ENCODE data around the gene UBE2I.

The UBE2I gene

GRCh38 chr16:1279945-1280589, 29.4 kb upstream of the UBE2I start:
- no peaks in the 10 kb centered on the region for H3K36me3 ChIP-seq (ENCODE audit: insufficient read depth, low read length)
- H3K4me3 ChIP-seq (ENCODE audit: low read length, poor library complexity, severe bottlenecking): no peak overlapping the region
- H3K79me2 ChIP-seq (ENCODE audit: insufficient read depth, low read length): no peaks in the 10 kb centered on the region
- H3K9me2 ChIP-seq (replicated peaks; ENCODE audit: low read depth, low read length): no peaks in the 10 kb centered on the region
- no peak overlapping the region for H3K9ac ChIP-seq (ENCODE audit: low read depth, low read length, poor library complexity, severe bottlenecking)
- H3K4me2 ChIP-seq (ENCODE audit: low read depth, low read length, poor library complexity, severe bottlenecking): no peak overlapping the region
- no peaks in the 10 kb centered on the region for H3K4me1 ChIP-seq (ENCODE audit: insufficient read depth, low read length, poor library complexity, severe bottlenecking)
- no peaks in the 10 kb centered on the region for H4K20me1 ChIP-seq (ENCODE audit: insufficient read depth, low read length, poor library complexity, severe bottlenecking)
- no peaks in the 10 kb centered on the region for H3K27me3 ChIP-seq (ENCODE audit: insufficient read depth, low read length, poor library complexity, severe bottlenecking)
- H3K9me3 ChIP-seq (ENCODE audit: insufficient read depth, low read depth, low read length): no peaks in the 10 kb centered on the region
- no peak overlapping the region for H2AFZ ChIP-seq (ENCODE audit: low read length)
- no peaks in the 10 kb centered on the region for H3F3A ChIP-seq (ENCODE audit: low read depth)
- TF ChIP-seq CTCF (conservative IDR thresholded peaks at IDR 0.05; ENCODE audit: low read length) (no peak), EZH2phosphoT487 (IDR thresholded peaks at IDR 0.05; ENCODE audit: borderline replicate concordance) (no peak)

GRCh38 chr16:1280783-1281182, 28.7 kb upstream of the UBE2I start:
- TF ChIP-seq EZH2phosphoT487 (IDR thresholded peaks at IDR 0.05; ENCODE audit: borderline replicate concordance) (no peak), CTCF (conservative IDR thresholded peaks at IDR 0.05; ENCODE audit: low read length) (no peak)
- Histone ChIP-seq H3F3A (ENCODE audit: low read depth) (no peaks in the 10 kb centered on the region), H3K79me2 (ENCODE audit: insufficient read depth, low read length) (no peaks in the 10 kb centered on the region), H3K27me3 (ENCODE audit: insufficient read depth, low read length, poor library complexity, severe bottlenecking) (no peaks in the 10 kb centered on the region), H3K4me3 (ENCODE audit: low read length, poor library complexity, severe bottlenecking) (no peak overlapping the region), H3K9me2 (replicated peaks; ENCODE audit: low read depth, low read length) (no peaks in the 10 kb centered on the region), H4K20me1 (ENCODE audit: insufficient read depth, low read length, poor library complexity, severe bottlenecking) (no peaks in the 10 kb centered on the region), H3K36me3 (ENCODE audit: insufficient read depth, low read length) (no peaks in the 10 kb centered on the region), H3K4me2 (ENCODE audit: low read depth, low read length, poor library complexity, severe bottlenecking) (no peak overlapping the region), H3K9me3 (ENCODE audit: insufficient read depth, low read depth, low read length) (no peaks in the 10 kb centered on the region), H3K4me1 (ENCODE audit: insufficient read depth, low read length, poor library complexity, severe bottlenecking) (no peaks in the 10 kb centered on the region), H2AFZ (ENCODE audit: low read length) (no peak overlapping the region), H3K9ac (ENCODE audit: low read depth, low read length, poor library complexity, severe bottlenecking) (no peak overlapping the region)

- no peak for TF ChIP-seq CTCF (conservative IDR thresholded peaks at IDR 0.05; ENCODE audit: low read length)
- no peak for TF ChIP-seq EZH2phosphoT487 (IDR thresholded peaks at IDR 0.05; ENCODE audit: borderline replicate concordance)
- Histone ChIP-seq H3K9me3 (ENCODE audit: insufficient read depth, low read depth, low read length) (no peaks in the 10 kb centered on the region), H3K4me3 (ENCODE audit: low read length, poor library complexity, severe bottlenecking) (no peak overlapping the region), H3K79me2 (ENCODE audit: insufficient read depth, low read length) (no peaks in the 10 kb centered on the region), H2AFZ (ENCODE audit: low read length) (no peak overlapping the region), H3K9ac (ENCODE audit: low read depth, low read length, poor library complexity, severe bottlenecking) (no peak overlapping the region), H3K36me3 (ENCODE audit: insufficient read depth, low read length) (no peaks in the 10 kb centered on the region), H3K4me2 (ENCODE audit: low read depth, low read length, poor library complexity, severe bottlenecking) (no peak overlapping the region), H3F3A (ENCODE audit: low read depth) (no peaks in the 10 kb centered on the region), H4K20me1 (ENCODE audit: insufficient read depth, low read length, poor library complexity, severe bottlenecking) (no peaks in the 10 kb centered on the region), H3K4me1 (ENCODE audit: insufficient read depth, low read length, poor library complexity, severe bottlenecking) (no peaks in the 10 kb centered on the region), H3K27me3 (ENCODE audit: insufficient read depth, low read length, poor library complexity, severe bottlenecking) (no peaks in the 10 kb centered on the region), H3K9me2 (replicated peaks; ENCODE audit: low read depth, low read length) (no peaks in the 10 kb centered on the region)
Observed at GRCh38 chr16:1281517-1281916, 27.9 kb upstream of the UBE2I start.
